HG03066 (cell line): ENCODE measurements around the gene PRAMEF18.
"Not testable (repeated sequence)": the region's sequence is repeated elsewhere in the genome, so short reads cannot be mapped to it uniquely, and the experiment has no call there.

Experiments
- ATAC-seq: cut with Tn5 transposase; IDR thresholded peaks from one replicate; pipeline ENCODE4 v1.9.1; 2021; ENCODE audit warnings: low read depth; ENCODE audit not compliant: unreplicated experiment

The PRAMEF18 gene

DNA sequence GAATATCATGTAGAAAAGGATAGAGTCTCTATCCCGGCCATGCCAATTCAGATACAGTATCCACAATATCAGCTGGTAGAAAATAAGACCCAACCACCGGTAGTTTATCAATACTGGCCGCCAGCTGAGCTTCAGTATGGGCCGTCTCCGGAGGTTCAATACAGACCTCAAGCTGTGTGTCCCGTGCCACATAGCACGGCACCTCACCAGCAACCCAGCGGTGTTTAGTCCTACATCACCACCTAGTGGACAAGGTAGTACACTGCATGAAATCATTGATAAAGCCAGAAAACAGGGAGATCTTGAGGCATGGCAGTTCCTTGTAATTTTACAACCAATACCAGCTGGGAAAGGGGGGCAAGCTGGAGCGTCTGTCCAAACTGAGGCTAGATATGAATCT, 17.2 kb downstream of the PRAMEF18 start:
- ATAC-seq, result not testable (repeated sequence)

DNA sequence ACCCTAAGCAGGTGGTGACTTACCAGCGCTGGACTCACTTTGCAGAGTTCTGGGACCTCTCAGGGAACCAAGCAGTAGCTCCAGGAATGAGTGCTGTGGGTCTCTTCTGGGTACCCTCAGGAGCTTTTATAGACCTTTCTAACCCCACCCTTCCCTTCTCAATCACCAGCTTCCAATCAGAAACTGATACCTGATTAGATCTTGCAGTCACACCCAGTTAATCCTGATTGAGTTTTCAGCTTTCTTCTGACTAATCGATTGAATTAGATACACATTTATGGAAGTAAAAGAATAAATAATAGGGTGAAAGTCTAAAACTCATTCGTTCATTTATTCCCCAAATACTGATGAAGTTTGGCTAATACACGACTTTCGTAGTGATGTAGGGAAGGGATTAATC, 24.6 kb downstream of the PRAMEF18 start, which contains the start of gene PRAMEF13:
Gene PRAMEF13 (minus strand): TSS at position 101 of the 400 bp plus-strand sequence. CDS start 1,820 bp downstream, outside the sequence.
- ATAC-seq, result not testable (repeated sequence)
